GM21619 (cell line): ENCODE results near the gene IKBKE.
"Not testable (repeated sequence)": the region's sequence is repeated elsewhere in the genome, so short reads cannot be mapped to it uniquely, and the experiment has no call there.

Experiments used
- ATAC-seq: cut with Tn5 transposase; IDR thresholded peaks from one replicate; pipeline ENCODE4 v1.9.1; 2021; ENCODE audit not compliant: unreplicated experiment

IKBKE gene

DNA sequence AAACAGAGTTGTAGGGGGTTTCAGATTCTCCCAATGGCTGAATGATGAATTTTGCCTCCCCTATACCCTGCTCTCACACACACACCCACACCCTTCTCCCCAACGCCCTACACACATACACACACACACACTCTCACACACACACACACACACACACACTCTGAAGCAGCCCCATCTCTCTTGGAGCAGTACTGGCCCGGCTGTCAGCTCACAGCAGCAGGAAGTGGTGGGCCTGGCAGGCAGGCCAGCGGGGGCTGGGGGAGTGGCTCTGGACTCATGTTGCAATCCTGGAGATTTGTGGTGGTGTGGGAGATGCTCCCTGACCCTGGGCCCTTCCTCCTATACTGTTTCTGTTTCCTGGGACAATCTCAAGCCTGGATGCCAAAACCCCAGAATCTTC is 2.2 kb downstream of the IKBKE start:
- ATAC-seq = no peak

DNA sequence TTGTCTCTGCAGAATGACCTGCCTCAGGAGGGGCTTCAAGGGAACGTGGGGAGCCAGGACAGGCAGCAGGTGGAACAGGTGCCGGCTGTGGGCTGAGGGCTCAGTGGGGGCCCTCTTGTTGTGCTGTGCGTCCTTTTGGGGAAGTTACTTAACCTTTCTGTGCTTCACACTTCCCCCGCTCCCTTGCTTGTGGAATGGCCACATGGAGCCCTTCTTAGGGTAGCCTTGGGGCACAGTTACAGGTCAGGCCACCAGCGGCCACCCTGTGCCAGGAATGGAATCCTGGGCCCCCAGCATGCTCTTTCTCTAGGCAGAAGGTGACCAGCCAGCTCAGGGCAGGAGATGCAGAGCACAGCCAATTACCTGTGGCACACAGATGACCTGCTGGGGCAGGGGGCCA is 2.6 kb downstream of the IKBKE start:
- no peak for ATAC-seq

DNA sequence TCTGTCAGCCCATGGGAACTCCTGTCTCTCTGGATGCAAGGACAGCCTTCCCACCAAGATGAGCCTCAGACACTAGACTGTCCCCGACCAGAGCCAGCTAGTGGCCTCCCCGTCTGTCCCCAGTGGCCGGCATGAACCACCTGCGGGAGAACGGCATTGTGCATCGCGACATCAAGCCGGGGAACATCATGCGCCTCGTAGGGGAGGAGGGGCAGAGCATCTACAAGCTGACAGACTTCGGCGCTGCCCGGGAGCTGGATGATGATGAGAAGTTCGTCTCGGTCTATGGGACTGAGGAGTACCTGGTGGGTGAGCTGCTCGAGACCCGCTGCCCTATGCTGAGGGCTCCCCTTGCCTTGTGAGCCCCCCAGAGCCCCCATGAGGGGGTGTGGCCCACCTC is 5.8 kb downstream of the IKBKE start:
- no peak for ATAC-seq

DNA sequence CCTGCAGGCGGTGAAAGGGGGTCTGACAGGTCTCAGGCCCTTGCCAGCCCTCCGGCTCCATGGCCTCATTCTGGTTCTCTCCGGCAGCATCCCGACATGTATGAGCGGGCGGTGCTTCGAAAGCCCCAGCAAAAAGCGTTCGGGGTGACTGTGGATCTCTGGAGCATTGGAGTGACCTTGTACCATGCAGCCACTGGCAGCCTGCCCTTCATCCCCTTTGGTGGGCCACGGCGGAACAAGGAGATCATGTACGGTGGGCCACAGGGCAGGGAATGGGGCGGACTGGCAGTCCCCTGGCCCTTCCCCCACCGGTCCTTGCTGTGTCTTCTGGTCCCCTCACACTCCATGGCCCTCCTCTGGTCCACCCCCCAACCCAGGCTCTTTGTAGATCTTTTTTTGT is 6.3 kb downstream of the IKBKE start:
- no peak for ATAC-seq

DNA sequence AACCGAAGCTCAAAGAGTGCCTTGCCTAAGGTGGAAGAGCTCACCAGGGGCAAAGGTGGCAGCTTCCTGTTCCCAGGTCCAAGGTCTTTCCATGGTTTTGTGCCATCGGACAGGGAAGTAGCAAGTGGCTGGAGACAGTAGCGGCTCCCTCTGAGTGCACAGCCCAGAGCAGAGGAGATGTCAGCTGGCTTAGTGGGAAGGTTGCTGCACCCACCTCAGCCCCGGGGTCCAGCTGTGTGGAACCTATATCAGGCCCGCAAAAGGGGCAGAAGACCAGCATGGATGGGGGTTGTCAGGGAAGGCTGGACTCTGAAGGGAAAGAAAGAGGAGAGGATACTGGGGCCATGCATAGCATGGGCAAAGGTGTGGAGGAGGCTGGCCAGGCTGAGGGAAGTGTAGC is 6.8 kb downstream of the IKBKE start:
- ATAC-seq = no peak

DNA sequence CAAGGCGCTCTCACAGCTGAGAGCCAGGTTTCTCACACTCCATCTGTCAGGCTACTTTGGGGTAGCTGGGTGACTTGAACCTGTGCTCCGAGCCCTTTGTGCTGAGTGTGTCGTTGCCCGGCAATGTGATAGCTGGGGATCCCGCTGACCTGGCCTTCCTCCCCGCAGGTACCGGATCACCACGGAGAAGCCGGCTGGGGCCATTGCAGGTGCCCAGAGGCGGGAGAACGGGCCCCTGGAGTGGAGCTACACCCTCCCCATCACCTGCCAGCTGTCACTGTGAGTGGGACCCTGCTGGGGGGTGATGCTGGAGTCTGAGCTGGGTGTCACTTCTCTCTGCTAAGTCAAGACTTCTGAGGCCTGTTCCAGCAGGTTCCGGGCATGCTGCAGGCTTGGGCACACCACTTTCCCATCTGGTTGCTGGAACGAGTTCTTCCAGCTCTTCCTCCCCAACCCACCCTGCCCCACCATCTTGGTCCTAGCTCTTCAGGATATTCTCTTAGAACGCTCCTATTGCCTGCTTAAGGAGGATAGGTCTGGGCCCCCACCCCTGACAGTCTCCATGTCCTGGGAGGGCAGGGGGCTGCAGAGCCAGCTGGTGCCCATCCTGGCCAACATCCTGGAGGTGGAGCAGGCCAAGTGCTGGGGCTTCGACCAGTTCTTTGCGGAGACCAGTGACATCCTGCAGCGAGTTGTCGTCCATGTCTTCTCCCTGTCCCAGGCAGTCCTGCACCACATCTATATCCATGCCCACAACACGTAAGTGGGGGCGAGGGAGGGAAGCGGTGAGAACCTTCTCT is 7.5 kb downstream of the IKBKE start:
- no peak for ATAC-seq

DNA sequence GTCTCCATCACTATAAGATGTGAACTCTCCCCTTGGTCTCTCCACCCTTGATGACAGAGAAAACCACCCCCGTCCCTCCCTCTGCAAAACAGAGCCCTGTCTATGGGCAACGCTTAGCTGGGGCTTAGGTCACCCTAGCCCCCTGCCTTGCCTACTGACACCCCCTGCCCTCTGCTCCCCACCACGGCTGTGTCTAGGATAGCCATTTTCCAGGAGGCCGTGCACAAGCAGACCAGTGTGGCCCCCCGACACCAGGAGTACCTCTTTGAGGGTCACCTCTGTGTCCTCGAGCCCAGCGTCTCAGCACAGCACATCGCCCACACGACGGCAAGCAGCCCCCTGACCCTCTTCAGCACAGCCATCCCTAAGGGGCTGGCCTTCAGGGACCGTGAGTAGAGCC is 8.5 kb downstream of the IKBKE start:
- ATAC-seq = no peak

DNA sequence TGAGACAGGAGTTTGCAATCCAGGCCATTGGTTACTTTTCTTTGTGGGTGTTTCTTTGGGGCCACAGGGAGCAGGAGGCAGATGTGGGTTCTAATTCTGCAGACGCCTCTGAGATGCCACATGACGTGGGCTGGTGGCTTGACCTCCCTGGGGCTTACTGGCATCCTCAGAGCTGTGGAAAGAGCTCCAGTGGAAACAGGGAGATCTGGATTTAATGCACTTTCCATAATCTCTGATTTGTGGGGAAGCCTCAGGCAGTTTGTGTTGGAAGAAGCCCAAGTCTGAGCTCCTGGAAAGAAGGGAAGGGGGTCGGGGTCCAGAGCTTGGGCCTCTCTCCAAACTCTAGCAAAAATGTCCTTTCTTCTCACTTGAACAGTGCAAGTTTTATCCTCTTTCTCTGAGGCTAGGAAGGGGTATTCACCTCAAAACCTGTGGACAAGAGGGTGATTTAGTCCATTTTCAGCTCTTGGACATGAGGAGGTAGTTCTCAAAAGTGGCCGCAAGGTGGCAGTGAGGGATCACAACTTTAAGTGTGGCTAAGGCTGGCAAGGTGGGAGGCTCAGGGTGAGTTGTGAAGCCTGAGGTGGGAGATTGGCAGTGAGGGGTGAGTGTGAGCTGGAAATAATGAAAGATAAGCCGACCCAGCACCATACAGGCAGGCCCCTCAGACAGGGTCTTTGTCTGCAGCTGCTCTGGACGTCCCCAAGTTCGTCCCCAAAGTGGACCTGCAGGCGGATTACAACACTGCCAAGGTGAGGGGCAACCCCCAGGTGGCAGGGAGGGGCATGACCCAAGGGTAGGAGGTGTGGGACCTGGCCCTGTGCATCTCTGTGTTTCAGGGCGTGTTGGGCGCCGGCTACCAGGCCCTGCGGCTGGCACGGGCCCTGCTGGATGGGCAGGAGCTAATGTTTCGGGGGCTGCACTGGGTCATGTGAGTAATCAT is 9.2 kb downstream of the IKBKE start:
- ATAC-seq = no peak

DNA sequence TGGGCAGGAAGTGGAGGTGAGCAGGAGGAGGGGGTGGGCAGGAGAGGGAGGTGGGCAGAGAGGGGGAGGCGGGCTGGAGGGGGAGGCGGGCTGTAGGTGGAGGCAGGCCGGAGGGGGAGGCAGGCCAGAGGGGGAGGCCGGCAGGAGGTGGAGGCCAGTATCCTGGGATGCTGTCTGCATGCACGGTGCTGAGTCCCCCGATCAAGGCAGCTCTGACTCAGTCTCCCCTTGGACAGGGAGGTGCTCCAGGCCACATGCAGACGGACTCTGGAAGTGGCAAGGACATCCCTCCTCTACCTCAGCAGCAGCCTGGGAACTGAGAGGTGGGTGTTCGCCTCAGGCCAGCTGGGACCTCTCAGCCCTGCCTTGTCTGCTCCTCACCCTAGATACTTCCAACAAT is 9.9 kb downstream of the IKBKE start:
- no peak for ATAC-seq

DNA sequence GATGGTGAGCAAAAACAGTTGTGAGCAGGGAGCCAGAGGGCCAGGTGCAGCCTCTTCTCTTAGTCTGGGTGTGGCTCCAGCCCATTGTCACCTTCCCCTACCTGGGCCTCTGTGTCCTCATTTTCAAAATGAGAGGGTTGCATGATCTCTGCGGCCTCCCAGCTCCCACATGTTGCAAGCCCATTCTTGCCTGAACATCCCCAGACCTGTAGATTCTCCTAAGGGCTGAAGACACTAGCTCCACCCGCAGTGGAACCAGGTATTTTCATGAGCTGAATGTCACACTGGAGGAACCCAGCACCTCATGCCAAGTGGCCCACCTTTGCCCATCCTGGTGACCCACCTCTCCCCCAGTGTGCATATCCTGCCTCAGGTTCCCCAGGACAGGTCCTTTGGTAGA is 12.3 kb downstream of the IKBKE start:
- ATAC-seq = no peak

DNA sequence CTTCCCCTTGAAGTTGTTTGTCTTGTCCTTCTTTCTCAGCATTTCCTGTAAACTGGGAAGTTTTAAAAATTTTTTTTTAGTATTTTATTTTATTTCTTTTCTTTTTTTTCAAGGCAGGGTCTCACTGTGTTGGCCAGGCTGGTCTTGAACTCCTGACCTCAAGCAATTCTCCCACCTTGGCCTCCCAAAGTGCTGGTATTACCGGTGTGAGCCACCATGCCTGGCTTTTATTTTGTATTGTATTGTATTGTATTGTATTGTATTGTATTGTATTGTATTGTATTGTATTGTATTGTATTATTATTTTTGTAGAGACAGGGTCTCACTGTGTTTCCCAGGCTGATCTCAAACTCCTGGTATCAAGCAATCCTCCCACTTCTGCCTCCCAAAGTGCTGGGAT is 13.6 kb downstream of the IKBKE start:
- not testable (repeated sequence) for ATAC-seq

DNA sequence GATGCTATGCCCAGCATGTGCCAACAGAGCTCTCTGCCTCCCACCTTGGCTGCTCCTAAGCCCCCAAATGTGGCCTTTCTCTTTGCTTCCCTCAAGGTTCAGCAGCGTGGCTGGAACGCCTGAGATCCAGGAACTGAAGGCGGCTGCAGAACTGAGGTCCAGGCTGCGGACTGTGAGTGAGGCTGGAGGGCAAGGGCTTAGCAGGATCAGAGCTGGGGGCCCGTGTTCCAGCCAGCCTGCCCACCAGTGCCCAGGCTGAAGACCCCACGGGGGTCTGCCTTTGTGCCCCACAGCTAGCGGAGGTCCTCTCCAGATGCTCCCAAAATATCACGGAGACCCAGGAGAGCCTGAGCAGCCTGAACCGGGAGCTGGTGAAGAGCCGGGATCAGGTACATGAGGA is 14.6 kb downstream of the IKBKE start:
- no peak for ATAC-seq

DNA sequence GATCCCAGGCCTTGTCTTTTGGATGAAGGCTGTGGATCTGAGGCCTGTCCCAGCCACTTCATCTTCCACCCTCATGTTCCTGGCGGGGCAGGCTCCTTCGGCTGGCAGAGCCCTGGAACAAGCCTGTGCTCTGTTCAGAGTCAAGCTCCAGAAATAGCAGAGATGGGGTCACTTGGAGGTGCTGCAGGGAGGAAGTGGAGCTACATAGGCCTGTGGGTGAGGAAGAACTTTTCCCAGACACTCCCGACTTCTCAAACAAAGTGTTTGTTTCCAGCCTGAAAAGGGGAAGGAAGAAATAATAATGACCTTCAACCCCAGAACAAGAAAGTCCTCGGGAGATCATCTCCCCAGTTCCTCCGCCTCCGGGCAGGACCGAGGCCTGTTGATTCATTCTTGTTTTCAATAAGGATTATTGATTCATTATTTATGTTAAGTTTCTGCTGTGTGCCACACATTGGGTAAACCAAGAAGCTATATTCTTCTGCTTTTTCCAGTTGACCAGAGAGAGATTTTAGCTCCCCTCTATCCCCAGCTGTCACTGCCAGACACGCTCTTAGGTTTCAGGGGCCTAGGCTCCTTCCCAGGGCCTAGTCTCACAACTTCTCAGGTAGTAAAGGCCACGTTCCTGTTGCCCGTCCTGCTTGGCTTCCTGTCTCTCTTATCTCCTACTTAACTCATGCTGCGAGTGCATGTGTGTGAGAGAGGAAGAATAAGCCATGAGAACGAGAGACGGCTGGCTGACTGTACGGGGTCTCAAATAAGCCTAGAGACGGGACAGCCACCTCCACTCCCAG is 16.9 kb downstream of the IKBKE start:
- ATAC-seq = no peak

DNA sequence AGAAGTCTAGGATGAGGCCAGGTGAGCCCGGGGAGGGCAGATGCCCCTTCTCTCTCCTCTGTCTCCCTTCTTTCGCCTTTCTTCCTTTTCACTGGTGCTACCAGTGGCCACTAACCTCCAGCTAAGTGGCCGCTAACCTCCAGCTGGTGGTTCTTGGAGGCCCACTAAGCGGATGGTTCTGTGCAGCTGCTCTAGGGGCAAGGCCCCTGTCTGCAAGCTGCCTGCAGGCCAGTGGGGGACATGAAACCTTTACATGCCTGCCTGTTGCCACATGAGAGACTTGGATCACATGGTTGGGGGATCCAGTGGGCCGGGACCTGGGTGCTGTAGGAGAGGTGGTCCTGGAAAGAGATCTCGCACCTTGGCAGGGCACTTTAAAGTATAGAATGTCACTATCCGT is 17.7 kb downstream of the IKBKE start:
- no peak for ATAC-seq

DNA sequence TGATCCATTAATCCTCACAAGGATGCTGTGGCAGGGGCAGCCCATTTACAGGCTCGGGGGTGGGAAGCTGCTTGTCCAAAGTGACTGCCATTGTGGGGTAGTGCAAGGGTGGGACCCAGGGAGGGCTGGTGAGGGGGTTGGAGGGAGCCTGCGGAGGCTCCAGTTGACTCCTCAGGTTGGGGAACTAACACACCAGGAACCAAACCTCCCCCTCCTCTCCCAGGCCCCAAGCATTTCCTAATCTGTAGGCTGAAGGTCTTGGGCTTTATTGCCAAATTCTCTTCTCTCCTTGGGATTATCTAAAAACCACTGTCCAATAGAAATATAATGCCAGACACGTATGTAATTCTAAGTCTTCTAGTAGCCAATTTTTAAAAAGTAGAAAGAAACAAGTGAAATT is 18.2 kb downstream of the IKBKE start:
- ATAC-seq = no peak

DNA sequence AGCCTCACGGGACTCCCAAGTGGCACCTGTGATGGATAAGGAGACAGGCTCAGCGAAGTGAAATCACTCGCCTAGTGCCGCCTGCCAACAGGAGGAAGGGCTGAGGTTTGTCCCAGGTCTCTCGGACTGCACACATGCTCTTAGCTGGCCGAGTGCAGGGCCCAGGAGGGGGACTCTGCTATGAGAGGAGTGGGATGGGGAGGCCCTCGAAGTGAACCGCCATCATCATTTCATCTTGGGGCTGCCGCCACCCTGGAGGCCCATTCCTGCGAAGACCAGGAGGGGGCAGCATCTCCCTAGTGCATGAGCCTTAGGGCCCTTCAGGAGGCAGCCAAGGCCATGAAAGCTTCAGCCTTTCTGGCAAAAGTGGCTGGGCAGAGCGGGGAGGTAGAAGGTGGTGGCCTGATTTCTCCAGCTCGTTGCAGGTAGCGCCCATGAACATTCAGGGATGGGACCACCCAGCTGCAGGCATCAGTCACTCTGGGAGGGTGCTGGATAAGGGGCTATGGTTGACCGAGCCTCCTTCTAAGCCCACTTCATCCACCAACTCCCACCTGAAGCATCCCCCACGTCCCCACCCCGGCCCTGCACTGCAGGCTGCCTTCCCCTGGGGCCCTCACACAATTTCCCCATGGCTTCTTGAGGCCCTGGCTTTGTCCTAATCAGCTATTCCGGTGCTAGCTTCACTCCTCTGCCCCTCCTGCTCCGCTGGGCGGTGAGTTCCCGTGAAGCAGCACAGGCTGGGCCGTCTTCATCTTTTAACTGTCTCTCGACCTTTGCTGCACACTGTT is 19.9 kb downstream of the IKBKE start:
- ATAC-seq = peak; percentile 70

DNA sequence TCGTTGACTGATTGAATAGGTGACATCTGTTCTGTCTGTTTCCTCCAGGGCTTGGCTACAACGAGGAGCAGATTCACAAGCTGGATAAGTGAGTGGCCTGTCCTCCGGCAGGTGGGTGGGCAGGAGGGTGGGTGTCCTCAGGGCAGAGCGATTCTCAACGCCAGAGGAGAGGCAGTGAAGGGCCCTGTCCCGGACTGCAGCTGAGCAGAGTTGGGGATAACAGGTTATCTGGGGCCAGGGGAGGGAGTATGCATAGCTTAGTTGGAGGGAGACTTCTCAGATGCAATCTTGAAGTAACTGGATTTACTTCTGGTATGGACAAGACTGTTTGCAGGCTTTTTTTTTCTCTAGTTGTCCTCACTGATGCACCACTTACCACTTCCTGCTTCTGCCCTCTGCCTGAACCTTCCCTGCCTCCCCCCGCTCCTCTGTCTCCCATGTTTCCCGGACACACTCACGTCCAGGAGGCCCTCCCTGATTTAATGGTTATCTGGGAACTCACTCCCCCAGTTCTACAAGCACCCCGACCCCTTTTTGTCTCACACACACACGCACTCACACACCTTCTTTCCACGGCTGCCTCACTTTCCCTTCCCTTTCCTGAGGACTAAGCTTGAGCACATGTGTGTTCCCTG is 20.6 kb downstream of the IKBKE start:
- ATAC-seq = no peak

DNA sequence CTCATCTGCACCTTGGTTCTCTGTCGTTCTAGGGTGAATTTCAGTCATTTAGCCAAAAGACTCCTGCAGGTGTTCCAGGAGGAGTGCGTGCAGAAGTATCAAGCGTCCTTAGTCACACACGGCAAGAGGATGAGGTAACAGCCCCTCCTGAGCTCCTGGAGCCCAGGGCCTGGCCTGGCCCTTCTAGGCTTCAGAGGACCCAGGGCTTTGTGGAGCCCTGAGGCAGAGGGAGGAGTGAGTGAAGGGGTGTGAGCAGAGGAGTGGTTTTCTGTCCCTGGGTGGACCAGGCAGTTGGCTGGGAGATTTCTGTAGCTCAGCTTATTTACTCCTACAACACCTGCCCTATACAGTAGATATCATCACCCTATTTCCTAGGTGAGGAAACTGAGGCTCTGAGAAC is 21.3 kb downstream of the IKBKE start:
- no peak for ATAC-seq

DNA sequence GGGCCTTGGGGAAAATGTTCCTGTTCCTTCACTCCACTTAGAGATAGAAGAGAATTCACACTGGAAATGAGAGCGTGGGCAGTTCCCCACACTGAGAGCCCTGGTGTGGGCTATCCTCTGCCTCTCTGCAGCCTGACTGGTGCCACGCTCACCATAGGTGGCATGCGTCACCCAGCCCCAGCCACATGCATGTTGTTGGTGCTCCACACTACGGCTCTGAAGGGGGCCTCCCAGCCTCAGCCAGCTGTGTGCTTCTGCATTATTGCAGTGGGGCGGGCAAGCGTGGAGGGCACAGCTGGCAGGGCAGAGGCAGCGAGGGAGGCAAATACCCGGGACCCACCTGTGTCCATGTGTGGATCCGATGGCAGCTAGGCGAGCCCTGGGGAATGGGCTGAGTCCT is 22.3 kb downstream of the IKBKE start:
- no peak for ATAC-seq

DNA sequence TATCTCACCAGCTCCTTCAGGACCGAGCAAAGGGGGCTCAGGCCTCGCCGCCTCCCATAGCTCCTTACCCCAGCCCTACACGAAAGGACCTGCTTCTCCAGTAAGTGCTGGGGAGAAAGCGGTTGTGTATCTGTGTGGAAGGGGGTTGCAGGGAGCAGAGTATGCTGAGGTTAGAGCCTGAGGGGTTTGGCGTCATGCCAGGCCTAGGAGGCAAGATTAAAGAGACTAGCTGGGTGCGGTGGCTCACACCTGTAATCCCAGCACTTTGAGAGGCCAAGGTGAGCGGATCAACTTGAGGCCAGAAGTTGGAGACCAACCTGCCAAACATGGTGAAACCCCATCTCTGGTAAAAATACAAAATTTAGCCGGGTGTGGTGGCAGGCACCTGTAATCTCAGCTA is 23.0 kb downstream of the IKBKE start:
- ATAC-seq = no peak
